H54 (cell line): ENCODE data around the gene DSG3.
A peak's percentile ranks its signal among the peaks of the same experiment; 100 is the strongest.

Experiments
- DNase-seq: peaks from one replicate; pipeline ENCODE4 v3.0.0; 2011; ENCODE audit warnings: low spot score, mixed read lengths; ENCODE audit not compliant: insufficient read length
- FAIRE-seq: peaks from 3 replicates; lab custom pipeline; 2011; peaks lifted over from hg19 to GRCh38; lab: Jason Lieb, UNC
- POLR2A ChIP-seq: IDR thresholded peaks from 2 replicates; pipeline ENCODE4 v1.6.1; 2011; ENCODE audit warnings: low read depth, mild to moderate bottlenecking, low read length

Gene DSG3

GRCh38 chr18:31508781-31509180 lies 61.2 kb downstream of the DSG3 start:
- TF ChIP-seq POLR2A, result no peak
- no peak for FAIRE-seq
- DNase-seq, result no peak

- no peak for DNase-seq
- FAIRE-seq, result no peak
- no peak for TF ChIP-seq POLR2A
Measured at GRCh38 chr18:31509571-31509970, 62.0 kb downstream of the DSG3 start.

GRCh38 chr18:31510319-31510718 lies 62.8 kb downstream of the DSG3 start:
- TF ChIP-seq POLR2A, result no peak
- DNase-seq, result no peak
- no peak for FAIRE-seq

GRCh38 chr18:31511098-31511497 lies 63.6 kb downstream of the DSG3 start:
- DNase-seq (no peak), FAIRE-seq (no peak)
- no peak for TF ChIP-seq POLR2A

- no peak for TF ChIP-seq POLR2A
- peak; percentile 93 for FAIRE-seq
- DNase-seq, result peak; percentile 41
Measured at GRCh38 chr18:31512203-31512764, 64.7 kb downstream of the DSG3 start.

GRCh38 chr18:31513189-31513935 lies 65.8 kb downstream of the DSG3 start:
- peak; percentile 22 for DNase-seq
- no peak for TF ChIP-seq POLR2A

GRCh38 chr18:31516437-31516836 lies 68.9 kb downstream of the DSG3 start:
- DNase-seq (no peak), FAIRE-seq (no peak)
- TF ChIP-seq POLR2A, result no peak

More at GRCh38 chr18:31513189-31513935, 65.8 kb downstream of the DSG3 start:
- peak; percentile 93 for FAIRE-seq

- no peak for TF ChIP-seq POLR2A
- DNase-seq (no peak), FAIRE-seq (no peak)
Measured at GRCh38 chr18:31526374-31526773, 78.8 kb downstream of the DSG3 start.
